ENCODE results near the gene IGFBP3. TPM values are rescaled to one million over a fixed set of nuclear protein-coding genes. Genes with fewer than 3 reads are reported as not detected.

The IGFBP3 gene
- total RNA-seq, 1 experiment from 2014 or later, result 10.1 TPM

DNA sequence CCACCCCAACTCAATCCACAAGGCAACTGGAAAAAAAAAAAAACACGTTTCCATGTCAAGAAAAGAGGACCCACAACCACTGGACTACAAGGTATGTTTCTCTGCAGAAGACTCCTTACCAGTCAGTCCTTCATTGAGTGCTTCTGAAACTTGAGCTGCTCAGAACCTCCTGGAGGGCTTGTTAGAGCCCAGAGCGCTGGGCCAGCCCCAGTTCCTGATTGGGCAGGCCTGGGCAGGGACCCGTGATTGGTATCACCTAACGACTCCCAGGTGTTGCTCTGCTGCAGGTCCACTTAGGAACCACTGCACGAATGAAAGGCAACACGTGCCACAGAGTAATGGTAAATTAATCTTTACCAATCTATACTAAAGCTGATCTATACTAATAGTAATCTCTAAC, 47.7 kb downstream of the IGFBP3 start:
- no peak for DNase-seq (ENCODE audit: low read depth)

DNA sequence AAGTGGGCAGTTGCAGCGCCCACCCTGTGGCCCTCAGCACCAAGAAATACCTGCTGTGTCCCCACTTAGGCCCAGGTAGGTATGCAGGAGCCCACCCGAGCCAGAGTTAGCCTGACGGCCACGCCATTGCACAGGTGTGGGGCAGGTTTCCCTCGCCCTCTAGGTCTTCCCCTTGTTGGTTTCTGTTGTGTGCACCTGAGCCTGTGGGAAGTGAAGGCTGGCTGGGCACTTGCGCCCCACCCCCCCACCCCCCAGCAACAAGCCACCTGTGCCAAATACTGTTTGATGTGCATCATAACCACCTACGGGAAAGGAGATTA, 48.1 kb downstream of the IGFBP3 start, which contains the start of gene CCDC201:
Gene CCDC201 (minus strand): TSS at position 48 of the 320 bp plus-strand sequence. CDS start 75 bp downstream, outside the sequence.
- no peak for DNase-seq (ENCODE audit: low read depth)

DNA sequence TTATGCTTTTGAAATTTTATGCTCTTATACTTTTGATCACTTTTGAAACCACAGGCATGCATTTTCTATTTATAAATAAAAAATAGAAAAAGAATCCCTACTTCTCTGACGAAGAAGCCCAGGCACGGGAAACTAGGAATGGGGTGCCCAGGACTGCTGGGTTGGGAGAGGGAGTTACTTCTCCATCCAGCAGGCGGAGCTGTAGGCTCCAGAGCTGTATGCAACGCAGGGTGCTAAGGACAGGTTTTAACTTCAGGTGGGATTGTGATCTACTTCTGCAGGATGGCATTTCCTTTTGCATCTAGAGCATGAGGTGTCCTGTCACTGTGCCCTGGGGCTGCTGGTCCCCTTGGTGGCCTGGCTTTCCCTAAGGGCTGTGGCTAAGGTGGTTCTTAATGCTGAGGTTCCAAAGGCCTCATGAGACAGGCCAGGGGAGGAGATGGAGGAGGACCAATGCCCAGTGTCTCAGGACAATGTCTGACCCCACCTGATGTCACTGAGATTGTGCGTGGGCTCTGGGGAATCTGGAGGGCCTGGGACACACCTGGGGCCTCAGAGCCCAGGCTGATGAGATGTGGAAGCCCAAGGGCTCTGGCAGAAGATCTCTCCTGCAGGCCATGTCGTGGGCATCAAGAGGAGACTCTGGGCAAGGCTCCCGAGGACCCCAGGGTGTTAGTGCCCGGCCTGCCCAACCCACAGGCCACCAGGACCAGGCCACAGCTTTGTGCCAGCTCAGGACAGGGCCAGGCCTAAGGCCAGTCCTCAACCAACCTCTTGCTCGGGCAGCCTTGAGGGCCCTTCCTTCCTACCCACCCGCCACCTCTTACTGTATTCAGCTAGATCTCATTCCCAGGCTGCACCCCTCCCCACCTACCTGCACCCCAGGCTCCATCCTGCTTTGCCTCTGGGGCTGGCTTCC, 48.7 kb downstream of the IGFBP3 start:
- DNase-seq (ENCODE audit: low read depth), result no peak

DNA sequence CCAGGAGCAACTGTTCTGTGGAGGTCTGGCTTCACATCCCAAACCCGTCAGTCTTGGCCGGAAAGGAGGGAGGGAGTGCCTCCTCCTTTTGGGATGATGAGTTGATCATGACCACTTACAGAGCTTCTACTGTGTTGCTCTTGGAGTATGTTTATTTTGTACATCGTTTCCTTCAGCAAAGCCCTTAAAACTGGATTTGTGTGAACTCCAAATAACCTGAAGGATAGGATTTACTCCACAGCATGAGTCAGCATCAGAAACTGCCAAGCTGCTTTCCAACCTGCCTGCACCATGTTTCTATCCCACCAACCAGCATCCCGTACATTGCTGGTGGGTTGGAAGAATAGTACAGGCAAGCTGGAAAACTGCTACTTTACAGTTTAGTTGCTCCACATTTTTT, 51.6 kb downstream of the IGFBP3 start:
- peak; percentile 37 for DNase-seq (ENCODE audit: low read depth)

DNA sequence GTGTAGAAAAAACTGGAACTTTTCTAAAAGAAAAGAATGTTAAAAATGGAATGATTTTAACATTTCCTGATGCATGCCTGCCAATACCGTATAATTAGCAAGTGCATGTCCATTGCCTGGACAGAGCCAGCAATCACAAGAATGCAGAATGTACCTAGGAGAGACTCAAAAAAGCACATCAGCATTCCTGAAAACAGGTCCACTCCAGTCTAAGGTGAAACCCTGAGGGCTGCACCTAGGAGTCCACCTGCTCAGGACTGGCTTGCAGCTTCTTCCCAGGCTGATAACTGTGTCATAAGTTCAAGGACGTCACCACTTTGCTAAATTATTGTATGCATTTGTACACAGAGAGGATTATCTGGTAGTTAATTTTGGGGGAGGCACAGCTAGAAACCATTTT, 53.6 kb downstream of the IGFBP3 start:
- no peak for DNase-seq (ENCODE audit: low read depth)

DNA sequence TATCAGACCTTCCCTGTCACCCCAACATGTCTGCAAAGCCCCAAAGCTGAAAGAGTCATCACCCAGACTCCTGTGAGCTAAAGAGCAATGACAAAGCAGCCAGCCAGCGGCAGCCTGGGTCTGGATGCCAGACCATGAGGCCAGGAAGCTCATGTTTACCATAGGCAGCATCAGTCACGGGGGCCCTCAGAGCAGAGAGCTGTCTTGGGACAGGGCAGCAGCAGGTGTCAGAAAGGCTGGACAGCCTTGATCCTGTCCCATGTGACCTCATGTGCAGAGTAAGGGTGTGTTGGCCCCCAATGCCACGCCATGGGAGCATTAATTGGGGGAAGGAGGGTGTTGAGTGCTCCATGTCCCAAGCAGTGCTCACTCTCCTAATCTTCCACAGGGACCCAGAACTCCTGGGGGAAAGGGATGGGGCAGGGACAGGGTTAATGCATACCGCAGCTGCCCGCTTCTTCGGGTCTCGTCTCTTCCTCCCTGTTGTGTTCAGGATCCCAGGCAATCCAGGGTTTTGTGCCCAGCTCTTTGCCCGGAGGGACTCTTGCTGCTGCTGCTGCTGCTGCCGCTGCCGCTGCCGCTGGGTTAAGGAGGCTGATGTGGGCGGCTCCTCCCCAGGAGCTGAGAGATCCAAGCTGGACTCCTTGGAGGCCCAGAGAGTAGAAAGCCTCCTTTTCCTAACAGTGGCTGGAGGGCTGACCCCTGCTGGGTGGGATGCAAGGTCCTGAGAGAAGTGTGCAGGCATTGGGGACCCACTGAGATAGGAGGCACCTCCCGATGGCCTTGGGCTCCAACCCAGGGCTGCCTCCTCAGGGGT, 55.3 kb downstream of the IGFBP3 start:
- DNase-seq (ENCODE audit: low read depth), result no peak

DNA sequence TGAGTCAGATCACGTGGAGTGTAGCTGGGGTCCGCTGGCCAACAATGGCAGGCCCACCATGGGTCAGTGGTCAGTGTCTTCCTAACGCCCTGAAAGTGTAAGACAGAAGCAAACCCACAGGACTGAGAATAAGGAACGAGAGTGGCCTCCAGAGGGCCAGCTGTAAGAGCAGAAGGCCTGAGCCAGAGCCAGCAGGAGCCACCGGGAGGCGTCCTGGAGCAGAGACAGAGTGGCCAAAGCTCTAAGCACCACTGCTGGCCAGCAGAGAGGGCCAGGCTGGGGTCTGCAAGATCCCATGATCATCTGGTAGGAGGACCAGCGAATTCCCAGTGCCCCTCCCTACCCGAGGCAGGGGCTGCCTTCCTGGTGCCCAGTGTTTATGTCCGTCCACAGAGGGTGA, 57.4 kb downstream of the IGFBP3 start:
- no peak for DNase-seq (ENCODE audit: low read depth)

Other genes with a start within 250 kb of the IGFBP3 start
- not detected in 2 replicates for gene CCDC201, start 48.2 kb downstream of the IGFBP3 start, total RNA-seq (2014; rRNA removed; shearing (Covaris generic))
- gene IGFBP1, start 32.8 kb downstream of the IGFBP3 start, total RNA-seq (2014; rRNA removed; shearing (Covaris generic)), result not detected in 2 replicates

Measured in RPMI7951 (cell line).